Fibroblast of gingiva (primary cell): ENCODE results near the gene PHGDH.

Source experiments
- DNase-seq: peaks from one replicate; pipeline ENCODE4 v3.0.0-alpha.2; 2011; ENCODE audit warnings: low read depth

The PHGDH gene

DNA sequence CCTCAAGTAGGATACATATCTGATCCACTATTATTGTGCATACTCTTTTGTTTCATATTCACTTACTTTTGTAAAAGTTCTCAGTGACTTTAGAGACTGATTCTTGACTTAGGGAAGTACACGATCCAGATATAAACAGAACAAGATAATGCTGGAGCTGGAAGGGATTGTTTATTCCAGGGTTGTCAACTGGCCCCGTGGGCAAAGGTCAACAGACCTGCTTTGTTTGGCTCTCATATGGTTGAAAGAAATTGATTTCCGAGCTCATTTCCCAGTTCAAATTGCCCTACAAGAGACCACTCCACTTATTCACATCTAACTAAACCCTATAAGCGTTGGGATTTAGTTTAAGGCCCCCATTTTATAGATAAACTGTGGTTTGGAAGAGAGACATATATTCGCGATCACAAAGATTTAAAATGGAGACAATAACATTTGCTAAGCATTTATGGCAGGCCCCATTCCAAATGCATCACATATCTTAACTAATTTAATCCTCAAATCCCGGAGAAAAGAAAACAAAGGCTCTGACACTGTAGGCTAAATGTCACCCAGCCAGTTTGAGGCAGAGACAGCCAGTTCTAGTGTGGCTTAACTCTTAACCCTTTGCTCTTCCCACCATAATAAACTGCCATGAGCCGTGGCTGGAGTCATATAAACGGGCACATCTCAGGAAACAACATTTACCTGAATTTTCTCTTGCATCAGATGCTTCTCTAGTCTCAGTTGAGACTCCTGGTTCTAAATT, 78.9 kb downstream of the PHGDH start:
- no peak for DNase-seq

DNA sequence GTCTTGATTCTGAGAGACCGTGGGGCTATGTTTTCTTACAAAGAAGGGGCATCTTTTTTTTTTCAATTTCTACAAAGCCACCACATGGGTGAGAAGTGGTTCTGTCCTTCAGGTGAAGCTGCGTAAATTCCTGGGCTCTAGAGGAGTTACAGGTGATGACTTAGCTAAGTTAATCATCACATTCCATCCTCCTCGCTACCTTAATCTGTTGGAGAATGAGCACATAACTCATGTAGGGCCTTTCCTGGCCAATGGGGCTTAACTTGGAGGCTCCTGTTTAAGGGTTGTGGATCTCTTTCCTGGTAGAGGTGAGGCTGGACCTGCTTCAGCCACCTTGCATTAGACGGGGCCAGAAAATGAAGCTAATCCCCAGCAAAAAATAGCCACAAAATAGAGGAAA, 79.6 kb downstream of the PHGDH start:
- no peak for DNase-seq
